A549 (cell line): ENCODE results near the gene PLCL1. TPM values are rescaled to one million over a fixed set of nuclear protein-coding genes. Genes with fewer than 3 reads are reported as not detected.

Source experiments
- ATAC-seq, 2 experiments: fragments of 200-7000 bp in 1 of 2; fragments of >200 bp in 1 of 2; cut with Nextera tagmentation in 1 of 2; cut with Tn5 transposase in 1 of 2; 3 replicates each; pipeline versions ENCODE4 v1.8.0 to v1.9.1; 2018 to 2020; ENCODE audit warnings: mild to moderate bottlenecking in 1 of 2, moderate library complexity in 1 of 2
- CTCF ChIA-PET: fragments of 300-600 bp; sonication (Branson Sonifier 250); formaldehyde crosslinking; extraction: SDS; loops from one replicate; lab custom pipeline; 2021; ENCODE audit warnings: antibody characterized with exemption, inconsistent platforms; lab: Yijun Ruan, JAX
- POLR2A ChIA-PET: fragments of 350-600 bp; formaldehyde crosslinking; extraction: SDS; loops from one replicate; lab custom pipeline; 2021; ENCODE audit warnings: antibody characterized with exemption, inconsistent platforms; lab: Yijun Ruan, JAX
- DNase-seq, 2 experiments: peaks; one replicate each; pipeline versions ENCODE4 v3.0.0 to v3.0.0-alpha.2; 2011 to 2016; ENCODE audit warnings: low read depth in 1 of 2, low spot score in 1 of 2
- FAIRE-seq: peaks from 2 replicates; lab custom pipeline; 2011; peaks lifted over from hg19 to GRCh38; lab: Jason Lieb, UNC
- H3K27ac ChIP-seq, 2 experiments: fragments of >200 bp; sonication (Bioruptor Twin); formaldehyde crosslinking; 3 replicates each; pipeline ENCODE4 v1.5.1; 2016 to 2017
- H3K4me1 ChIP-seq: fragments of >200 bp; sonication (Bioruptor Twin); formaldehyde crosslinking; 3 replicates; pipeline ENCODE4 v1.6.1; 2016
- H3K4me2 ChIP-seq: fragments of >200 bp; sonication (Bioruptor Twin); formaldehyde crosslinking; 3 replicates; pipeline ENCODE4 v1.6.1; 2016
- H3K4me3 ChIP-seq: fragments of >200 bp; sonication (Bioruptor Twin); formaldehyde crosslinking; 3 replicates; pipeline ENCODE4 v1.5.1; 2016
- H3K9me3 ChIP-seq: fragments of >200 bp; sonication (Bioruptor Twin); formaldehyde crosslinking; 3 replicates; pipeline ENCODE4 v1.6.1; 2016
- CHD2 ChIP-seq: fragments of 150-350 bp; IDR thresholded peaks from 2 replicates; pipeline ENCODE4 v1.6.1; 2014; ENCODE audit warnings: low read length; ENCODE audit not compliant: partially characterized antibody
- EHMT2 ChIP-seq: fragments of 200-600 bp; sonication (generic); IDR thresholded peaks from 2 replicates; pipeline ENCODE4 v1.6.1; 2016; ENCODE audit warnings: antibody characterized with exemption, low read depth, mild to moderate bottlenecking, moderate library complexity
- FOSB ChIP-seq: fragments of 250-450 bp; sonication (Bioruptor Pico); IDR thresholded peaks from 2 replicates; pipeline ENCODE4 v1.5.0; 2020; ENCODE audit warnings: mild to moderate bottlenecking, moderate library complexity
- FOXS1 ChIP-seq: fragments of 250-450 bp; sonication (Bioruptor Pico); IDR thresholded peaks from 2 replicates; pipeline ENCODE4 v1.5.0; 2020; ENCODE audit warnings: mild to moderate bottlenecking, moderate library complexity
- HDAC2 ChIP-seq: fragments of 200-600 bp; sonication (generic); IDR thresholded peaks from 2 replicates; pipeline ENCODE4 v1.6.1; 2016
- HOXA7 ChIP-seq: fragments of 250-450 bp; sonication (Bioruptor Pico); IDR thresholded peaks from 2 replicates; pipeline ENCODE4 v1.5.0; 2020; ENCODE audit warnings: mild to moderate bottlenecking, moderate library complexity
- HOXB13 ChIP-seq: fragments of 250-450 bp; sonication (Bioruptor Pico); IDR thresholded peaks from 2 replicates; pipeline ENCODE4 v1.5.0; 2020; ENCODE audit warnings: low read depth, mild to moderate bottlenecking, moderate library complexity
- JUNB ChIP-seq: fragments of >200 bp; sonication (Bioruptor Twin); formaldehyde crosslinking; IDR thresholded peaks from 2 replicates; pipeline ENCODE4 v1.6.1; 2016
- MAZ ChIP-seq: fragments of 150-350 bp; IDR thresholded peaks from 2 replicates; pipeline ENCODE4 v1.6.1; 2014; ENCODE audit warnings: antibody characterized with exemption, low read depth, low read length, borderline replicate concordance
- NPAS2 ChIP-seq: fragments of 250-450 bp; sonication (Bioruptor Pico); IDR thresholded peaks from 2 replicates; pipeline ENCODE4 v1.8.0; 2022; ENCODE audit warnings: mild to moderate bottlenecking, moderate library complexity, borderline replicate concordance
- NR3C1 ChIP-seq: fragments of >200 bp; sonication (Bioruptor Twin); formaldehyde crosslinking; IDR thresholded peaks from 3 replicates; pipeline ENCODE4 v1.6.1; 2017
- POLR2A ChIP-seq: IDR thresholded peaks from 2 replicates; pipeline ENCODE4 v1.6.1; 2012; ENCODE audit warnings: mild to moderate bottlenecking, low read length
- POLR2AphosphoS2 ChIP-seq: conservative IDR thresholded peaks from 2 replicates; pipeline ENCODE4 v1.6.1; 2012; ENCODE audit warnings: low read length, improper control_type of control experiment, inconsistent platforms
- RARB ChIP-seq: fragments of 250-450 bp; sonication (Bioruptor Pico); IDR thresholded peaks from 2 replicates; pipeline ENCODE4 v1.8.0; 2021; ENCODE audit warnings: mild to moderate bottlenecking, moderate library complexity
- RCOR1 ChIP-seq: fragments of 150-350 bp; IDR thresholded peaks from 2 replicates; pipeline ENCODE4 v1.6.1; 2014; ENCODE audit warnings: antibody characterized with exemption, low read length, low read depth
- RFX5 ChIP-seq: fragments of 450-650 bp; IDR thresholded peaks from 2 replicates; pipeline ENCODE4 v1.7.1; 2014; ENCODE audit warnings: antibody characterized with exemption, mild to moderate bottlenecking, moderate library complexity
- SREBF2 ChIP-seq: fragments of 450-650 bp; IDR thresholded peaks from 2 replicates; pipeline ENCODE4 v1.6.1; 2014; ENCODE audit warnings: mild to moderate bottlenecking, moderate library complexity
- ZFP36 ChIP-seq: fragments of 450-650 bp; IDR thresholded peaks from 2 replicates; pipeline ENCODE4 v1.6.1; 2014; ENCODE audit warnings: borderline replicate concordance; ENCODE audit not compliant: partially characterized antibody
- ZSCAN20 ChIP-seq: fragments of 250-450 bp; sonication (Bioruptor Pico); IDR thresholded peaks from 2 replicates; pipeline ENCODE4 v1.8.0; 2022; ENCODE audit warnings: mild to moderate bottlenecking, moderate library complexity
- WGBS: methylation state at CpG from one replicate; pipeline ENCODE4 v1.1.6; 2017; ENCODE audit errors: missing lambda C conversion rate; 5-methylcytosine and 5-hydroxymethylcytosine counted together
- polyA plus RNA-seq, 4 experiments: library from polyadenylated mRNA; depleted of rRNA in 3 of 4; stranded (reverse); fragments of >200 nt; fragmentation: RNase III in 1 of 4; extraction: RNeasy Plus Mini Kit Qiagen cat#74134 plus additional on column Dnase treatment in 1 of 4; gene quantifications; 2 replicates in 3 of 4; 3 replicates in 1 of 4; pipeline ENCODE4 v1.2.3, GENCODE V29; 2011 to 2017
- TF ChIP-seq, protein P1 (sequence below): fragments of 450-650 bp; IDR thresholded peaks from 2 replicates; pipeline ENCODE4 v1.6.1; 2014; ENCODE audit warnings: antibody characterized with exemption
- TF ChIP-seq, protein P2 (sequence below): fragments of >200 bp; sonication (Bioruptor Twin); formaldehyde crosslinking; IDR thresholded peaks from 2 replicates; pipeline ENCODE4 v1.6.1; 2016
- TF ChIP-seq, protein P3 (sequence below): IDR thresholded peaks from 2 replicates; pipeline ENCODE4 v1.6.1; 2012
- TF ChIP-seq, protein P4 (sequence below): fragments of 150-350 bp; IDR thresholded peaks from 2 replicates; pipeline ENCODE4 v1.6.1; 2014; ENCODE audit warnings: low read depth, mild to moderate bottlenecking, low read length
- TF ChIP-seq, protein P5 (sequence below): fragments of 250-450 bp; sonication (Bioruptor Pico); IDR thresholded peaks from 2 replicates; pipeline ENCODE4 v1.5.0; 2021; ENCODE audit warnings: mild to moderate bottlenecking, moderate library complexity, borderline replicate concordance
- TF ChIP-seq, protein P6 (sequence below): fragments of 200-600 bp; sonication (generic); IDR thresholded peaks from 2 replicates; pipeline ENCODE4 v1.6.1; 2016; ENCODE audit warnings: antibody characterized with exemption, mild to moderate bottlenecking, moderate library complexity

Gene PLCL1
- polyA plus RNA-seq, 2 of the 4 experiments (the other 2 are of a cell fraction): 0.03 TPM

DNA sequence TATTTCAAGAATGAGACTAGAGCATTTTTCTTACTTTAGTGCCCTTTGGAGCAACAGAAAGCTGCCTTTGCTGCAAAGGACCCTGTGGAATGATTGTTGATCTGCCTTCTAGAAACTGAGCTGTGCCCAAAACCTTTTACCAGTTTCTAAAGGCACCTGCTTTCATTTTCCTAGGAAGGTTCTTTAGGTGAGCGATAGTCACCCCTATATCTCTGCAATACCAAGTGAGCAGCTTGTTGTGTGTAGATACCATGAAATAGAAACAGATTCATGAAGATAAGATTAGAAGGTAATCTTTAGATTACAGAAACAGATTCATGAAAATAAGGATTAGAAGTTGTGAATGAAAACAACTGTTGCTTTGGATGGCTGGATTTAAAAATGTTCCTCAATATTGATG lies 202.3 kb downstream of the PLCL1 start (continued):
- TF ChIP-seq HOXB13 (CRISPR knock-in tag) (no peak), NPAS2 (CRISPR knock-in tag) (no peak), RARB (CRISPR knock-in tag) (no peak)
- TF ChIP-seq, protein P1, sequence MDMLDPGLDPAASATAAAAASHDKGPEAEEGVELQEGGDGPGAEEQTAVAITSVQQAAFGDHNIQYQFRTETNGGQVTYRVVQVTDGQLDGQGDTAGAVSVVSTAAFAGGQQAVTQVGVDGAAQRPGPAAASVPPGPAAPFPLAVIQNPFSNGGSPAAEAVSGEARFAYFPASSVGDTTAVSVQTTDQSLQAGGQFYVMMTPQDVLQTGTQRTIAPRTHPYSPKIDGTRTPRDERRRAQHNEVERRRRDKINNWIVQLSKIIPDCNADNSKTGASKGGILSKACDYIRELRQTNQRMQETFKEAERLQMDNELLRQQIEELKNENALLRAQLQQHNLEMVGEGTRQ: no peak

DNA sequence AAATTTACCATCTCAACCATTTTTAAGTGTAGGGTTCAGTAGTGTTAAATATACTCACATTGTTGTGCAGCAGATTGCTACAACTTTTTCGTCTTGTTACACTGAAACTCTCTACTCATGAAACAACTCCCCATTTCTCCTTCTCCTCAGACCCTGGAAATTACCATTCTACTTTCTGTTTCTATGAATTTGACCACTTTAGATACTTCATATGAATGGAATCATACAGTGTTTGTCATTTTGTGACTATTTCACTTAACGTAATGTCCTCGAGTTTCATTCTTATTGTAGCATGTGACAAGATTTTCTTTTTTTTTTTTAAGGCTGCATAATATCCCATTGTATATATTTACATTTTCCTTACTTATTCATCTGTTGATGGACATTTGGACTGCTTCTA lies 203.8 kb downstream of the PLCL1 start:
- ChIA-PET CTCF (no interaction called here), POLR2A (no interaction called here)
- FAIRE-seq (no peak), DNase-seq (no peak), ATAC-seq (no peak)
- Histone ChIP-seq H3K9me3 (no peaks in the 10 kb centered on the region), H3K4me1 (no peaks in the 10 kb centered on the region), H3K27ac (no peak overlapping the region), H3K4me3 (no peak overlapping the region), H3K4me2 (no peak overlapping the region)
- TF ChIP-seq NR3C1: no peak
- no peak for TF ChIP-seq HOXA7 (CRISPR knock-in tag)
- TF ChIP-seq HOXB13 (CRISPR knock-in tag): no peak
- no peak for TF ChIP-seq POLR2A
- TF ChIP-seq HDAC2: no peak
- TF ChIP-seq RFX5: no peak
- TF ChIP-seq CHD2: no peak
- TF ChIP-seq RCOR1: no peak
- no peak for TF ChIP-seq ZFP36
- TF ChIP-seq, protein P2, sequence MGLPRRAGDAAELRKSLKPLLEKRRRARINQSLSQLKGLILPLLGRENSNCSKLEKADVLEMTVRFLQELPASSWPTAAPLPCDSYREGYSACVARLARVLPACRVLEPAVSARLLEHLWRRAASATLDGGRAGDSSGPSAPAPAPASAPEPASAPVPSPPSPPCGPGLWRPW: no peak
- no peak for TF ChIP-seq SREBF2
- no peak for TF ChIP-seq JUNB
- TF ChIP-seq RARB (CRISPR knock-in tag): no peak
- no peak for TF ChIP-seq POLR2AphosphoS2
- TF ChIP-seq MAZ: no peak
- TF ChIP-seq, protein P3, sequence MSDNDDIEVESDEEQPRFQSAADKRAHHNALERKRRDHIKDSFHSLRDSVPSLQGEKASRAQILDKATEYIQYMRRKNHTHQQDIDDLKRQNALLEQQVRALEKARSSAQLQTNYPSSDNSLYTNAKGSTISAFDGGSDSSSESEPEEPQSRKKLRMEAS: no peak
- TF ChIP-seq, protein P4, sequence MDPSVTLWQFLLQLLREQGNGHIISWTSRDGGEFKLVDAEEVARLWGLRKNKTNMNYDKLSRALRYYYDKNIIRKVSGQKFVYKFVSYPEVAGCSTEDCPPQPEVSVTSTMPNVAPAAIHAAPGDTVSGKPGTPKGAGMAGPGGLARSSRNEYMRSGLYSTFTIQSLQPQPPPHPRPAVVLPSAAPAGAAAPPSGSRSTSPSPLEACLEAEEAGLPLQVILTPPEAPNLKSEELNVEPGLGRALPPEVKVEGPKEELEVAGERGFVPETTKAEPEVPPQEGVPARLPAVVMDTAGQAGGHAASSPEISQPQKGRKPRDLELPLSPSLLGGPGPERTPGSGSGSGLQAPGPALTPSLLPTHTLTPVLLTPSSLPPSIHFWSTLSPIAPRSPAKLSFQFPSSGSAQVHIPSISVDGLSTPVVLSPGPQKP: no peak
- WGBS: 7% methylated on average over 3 of the region's 3 CpGs

DNA sequence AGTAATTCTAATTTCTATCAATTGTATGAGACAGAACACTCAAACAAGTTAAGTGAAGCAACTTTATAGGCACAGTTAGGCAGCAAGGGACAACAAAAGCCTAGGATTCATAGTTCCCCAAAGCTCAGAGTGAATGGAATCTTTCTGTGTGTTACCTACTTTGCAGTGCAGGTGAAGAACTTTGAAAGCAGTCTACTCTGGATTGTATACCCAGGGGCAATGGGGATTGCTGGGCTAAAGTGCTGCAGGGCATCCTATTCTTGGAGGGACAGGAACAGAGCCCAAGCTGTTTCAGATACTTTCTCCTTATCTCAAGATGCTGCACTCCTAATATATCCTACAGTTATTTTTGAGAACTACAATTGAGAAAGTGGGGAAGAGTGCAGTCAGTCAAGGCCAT lies 207.6 kb downstream of the PLCL1 start:
- no peak for ATAC-seq
- TF ChIP-seq EHMT2 (no peak), FOXS1 (no peak), FOSB (CRISPR knock-in tag) (no peak), RARB (CRISPR knock-in tag) (no peak), RCOR1 (no peak), SREBF2 (no peak), NR3C1 (no peak), ZSCAN20 (CRISPR knock-in tag) (no peak)
- TF ChIP-seq, protein P5, sequence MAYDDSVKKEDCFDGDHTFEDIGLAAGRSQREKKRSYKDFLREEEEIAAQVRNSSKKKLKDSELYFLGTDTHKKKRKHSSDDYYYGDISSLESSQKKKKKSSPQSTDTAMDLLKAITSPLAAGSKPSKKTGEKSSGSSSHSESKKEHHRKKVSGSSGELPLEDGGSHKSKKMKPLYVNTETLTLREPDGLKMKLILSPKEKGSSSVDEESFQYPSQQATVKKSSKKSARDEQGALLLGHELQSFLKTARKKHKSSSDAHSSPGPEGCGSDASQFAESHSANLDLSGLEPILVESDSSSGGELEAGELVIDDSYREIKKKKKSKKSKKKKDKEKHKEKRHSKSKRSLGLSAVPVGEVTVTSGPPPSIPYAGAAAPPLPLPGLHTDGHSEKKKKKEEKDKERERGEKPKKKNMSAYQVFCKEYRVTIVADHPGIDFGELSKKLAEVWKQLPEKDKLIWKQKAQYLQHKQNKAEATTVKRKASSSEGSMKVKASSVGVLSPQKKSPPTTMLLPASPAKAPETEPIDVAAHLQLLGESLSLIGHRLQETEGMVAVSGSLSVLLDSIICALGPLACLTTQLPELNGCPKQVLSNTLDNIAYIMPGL (CRISPR knock-in tag): no peak
- TF ChIP-seq, protein P1: no peak
- TF ChIP-seq, protein P6, sequence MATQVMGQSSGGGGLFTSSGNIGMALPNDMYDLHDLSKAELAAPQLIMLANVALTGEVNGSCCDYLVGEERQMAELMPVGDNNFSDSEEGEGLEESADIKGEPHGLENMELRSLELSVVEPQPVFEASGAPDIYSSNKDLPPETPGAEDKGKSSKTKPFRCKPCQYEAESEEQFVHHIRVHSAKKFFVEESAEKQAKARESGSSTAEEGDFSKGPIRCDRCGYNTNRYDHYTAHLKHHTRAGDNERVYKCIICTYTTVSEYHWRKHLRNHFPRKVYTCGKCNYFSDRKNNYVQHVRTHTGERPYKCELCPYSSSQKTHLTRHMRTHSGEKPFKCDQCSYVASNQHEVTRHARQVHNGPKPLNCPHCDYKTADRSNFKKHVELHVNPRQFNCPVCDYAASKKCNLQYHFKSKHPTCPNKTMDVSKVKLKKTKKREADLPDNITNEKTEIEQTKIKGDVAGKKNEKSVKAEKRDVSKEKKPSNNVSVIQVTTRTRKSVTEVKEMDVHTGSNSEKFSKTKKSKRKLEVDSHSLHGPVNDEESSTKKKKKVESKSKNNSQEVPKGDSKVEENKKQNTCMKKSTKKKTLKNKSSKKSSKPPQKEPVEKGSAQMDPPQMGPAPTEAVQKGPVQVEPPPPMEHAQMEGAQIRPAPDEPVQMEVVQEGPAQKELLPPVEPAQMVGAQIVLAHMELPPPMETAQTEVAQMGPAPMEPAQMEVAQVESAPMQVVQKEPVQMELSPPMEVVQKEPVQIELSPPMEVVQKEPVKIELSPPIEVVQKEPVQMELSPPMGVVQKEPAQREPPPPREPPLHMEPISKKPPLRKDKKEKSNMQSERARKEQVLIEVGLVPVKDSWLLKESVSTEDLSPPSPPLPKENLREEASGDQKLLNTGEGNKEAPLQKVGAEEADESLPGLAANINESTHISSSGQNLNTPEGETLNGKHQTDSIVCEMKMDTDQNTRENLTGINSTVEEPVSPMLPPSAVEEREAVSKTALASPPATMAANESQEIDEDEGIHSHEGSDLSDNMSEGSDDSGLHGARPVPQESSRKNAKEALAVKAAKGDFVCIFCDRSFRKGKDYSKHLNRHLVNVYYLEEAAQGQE: no peak
- TF ChIP-seq, protein P4: no peak
- TF ChIP-seq, protein P3: no peak
- TF ChIP-seq, protein P2: no peak

More for the DNA sequence above, 207.6 kb downstream of the PLCL1 start:
- Histone ChIP-seq H3K4me2 (no peak overlapping the region), H3K4me1 (no peaks in the 10 kb centered on the region), H3K4me3 (no peak overlapping the region), H3K27ac (no peak overlapping the region), H3K9me3 (no peaks in the 10 kb centered on the region)
- no peak for DNase-seq
- FAIRE-seq: no peak
- CTCF ChIA-PET: no interaction called here
- POLR2A ChIA-PET: no interaction called here
